Loucy (cell line): ENCODE results near the gene MBNL1.

Experiments
- H2AFZ ChIP-seq: fragments of 200-600 bp; sonication (generic); 2 replicates; pipeline ENCODE4 v1.6.0; 2016; ENCODE audit warnings: antibody characterized with exemption, mild to moderate bottlenecking, low read length, moderate library complexity
- H3F3A ChIP-seq: fragments of 200-600 bp; 2 replicates; pipeline ENCODE4 v1.6.0; 2016; ENCODE audit warnings: antibody characterized with exemption, low read depth, mild to moderate bottlenecking
- H3K27me3 ChIP-seq: fragments of 200-600 bp; sonication (generic); 2 replicates; pipeline ENCODE4 v1.6.1; 2014; ENCODE audit warnings: low read length, mild to moderate bottlenecking; ENCODE audit not compliant: insufficient read depth, poor library complexity, severe bottlenecking
- H3K36me3 ChIP-seq: fragments of 200-600 bp; sonication (generic); 2 replicates; pipeline ENCODE4 v1.6.1; 2016; ENCODE audit warnings: low read length; ENCODE audit not compliant: insufficient read depth
- H3K4me1 ChIP-seq: fragments of 200-600 bp; sonication (generic); 2 replicates; pipeline ENCODE4 v1.5.1; 2014; ENCODE audit warnings: low read length, mild to moderate bottlenecking; ENCODE audit not compliant: insufficient read depth, poor library complexity, severe bottlenecking
- H3K4me2 ChIP-seq: fragments of 200-600 bp; sonication (generic); 2 replicates; pipeline ENCODE4 v1.6.0; 2014; ENCODE audit warnings: antibody characterized with exemption, low read length, low read depth, mild to moderate bottlenecking; ENCODE audit not compliant: poor library complexity, severe bottlenecking
- H3K4me3 ChIP-seq: fragments of 200-600 bp; sonication (generic); 2 replicates; pipeline ENCODE4 v1.5.1; 2014; ENCODE audit warnings: low read length, mild to moderate bottlenecking, mixed read lengths; ENCODE audit not compliant: poor library complexity, severe bottlenecking
- H3K79me2 ChIP-seq: fragments of 200-600 bp; sonication (generic); 2 replicates; pipeline ENCODE4 v1.6.1; 2014; ENCODE audit warnings: low read length; ENCODE audit not compliant: insufficient read depth
- H3K9ac ChIP-seq: fragments of 200-600 bp; sonication (generic); 2 replicates; pipeline ENCODE4 v1.6.0; 2014; ENCODE audit warnings: mild to moderate bottlenecking, low read depth, low read length, moderate library complexity; ENCODE audit not compliant: poor library complexity, severe bottlenecking
- H3K9me2 ChIP-seq: fragments of 200-600 bp; sonication (generic); replicated peaks from 2 replicates; pipeline ENCODE4 v1.6.1; 2016; ENCODE audit warnings: low read depth, low read length, mixed read lengths
- H3K9me3 ChIP-seq: fragments of 200-600 bp; sonication (generic); 2 replicates; pipeline ENCODE4 v1.6.1; 2014; ENCODE audit warnings: mild to moderate bottlenecking, antibody characterized with exemption, low read length, low read depth; ENCODE audit not compliant: insufficient read depth
- H4K20me1 ChIP-seq: fragments of 200-600 bp; sonication (generic); 2 replicates; pipeline ENCODE4 v1.6.0; 2014; ENCODE audit warnings: antibody characterized with exemption, low read length, mild to moderate bottlenecking; ENCODE audit not compliant: insufficient read depth, poor library complexity, severe bottlenecking
- CTCF ChIP-seq: fragments of 200-600 bp; sonication (generic); conservative IDR thresholded peaks from 2 replicates; pipeline ENCODE4 v1.5.1; 2014; ENCODE audit warnings: mild to moderate bottlenecking, antibody characterized with exemption, low read length
- EZH2phosphoT487 ChIP-seq: fragments of 200-600 bp; IDR thresholded peaks from 2 replicates; pipeline ENCODE4 v1.6.1; 2018; ENCODE audit warnings: antibody characterized with exemption, mild to moderate bottlenecking, moderate library complexity, borderline replicate concordance

Gene MBNL1

GRCh38 chr3:152330559-152330958, 61.8 kb downstream of the MBNL1 start:
- Histone ChIP-seq H3K9ac (no peak overlapping the region), H3K4me3 (no peak overlapping the region), H3K9me2 (no peaks in the 10 kb centered on the region), H3K36me3 (peaks cover 39% of the 10 kb centered on the region), H3K79me2 (peaks cover 98% of the 10 kb centered on the region), H3K4me1 (peaks cover 27% of the 10 kb centered on the region), H3F3A (no peaks in the 10 kb centered on the region; the same call in 1 of the 2 replicates), H3K4me2 (no peak overlapping the region), H4K20me1 (peaks cover 90% of the 10 kb centered on the region), H3K9me3 (peaks cover 4% of the 10 kb centered on the region; the same call in 1 of the 2 replicates), H2AFZ (no peak overlapping the region), H3K27me3 (no peaks in the 10 kb centered on the region)
- no peak for TF ChIP-seq CTCF
- no peak for TF ChIP-seq EZH2phosphoT487

DNA sequence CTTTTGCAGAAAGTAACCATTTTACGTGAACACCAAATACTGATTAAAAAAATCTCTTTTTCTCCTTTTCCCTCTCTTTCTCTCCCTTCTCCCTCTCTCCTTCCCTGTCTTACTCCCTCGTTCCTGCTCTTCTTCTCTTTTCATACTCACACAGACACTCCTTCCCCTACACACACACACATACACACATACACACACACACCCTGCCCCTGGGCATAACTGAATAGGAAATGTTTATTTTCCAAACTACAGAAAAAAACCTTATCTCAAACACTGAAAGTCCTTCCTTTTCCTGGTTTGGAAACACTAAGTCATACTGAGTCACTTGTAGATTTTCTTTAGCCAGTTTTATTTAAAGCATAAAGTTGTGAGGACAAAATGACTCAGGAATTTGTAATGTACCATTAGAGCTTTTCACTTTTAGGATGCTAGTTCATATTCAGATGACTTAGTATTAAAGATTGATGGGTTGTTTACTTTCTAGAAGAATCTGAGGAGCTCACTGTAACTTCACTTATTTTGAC, 62.4 kb downstream of the MBNL1 start:
- no peaks in the 10 kb centered on the region; the same call in 1 of the 2 replicates for H3F3A ChIP-seq
- peaks cover 91% of the 10 kb centered on the region for H4K20me1 ChIP-seq
- H3K79me2 ChIP-seq, result peaks cover 98% of the 10 kb centered on the region
- peaks cover under 1% of the 10 kb centered on the region; the same call in 1 of the 2 replicates for H3K9me3 ChIP-seq
- H3K27me3 ChIP-seq, result no peaks in the 10 kb centered on the region
- no peak overlapping the region for H3K9ac ChIP-seq
- no peak overlapping the region for H3K4me2 ChIP-seq
- no peak for TF ChIP-seq EZH2phosphoT487
- no peak for TF ChIP-seq CTCF
- peaks cover 27% of the 10 kb centered on the region for H3K4me1 ChIP-seq
- H3K36me3 ChIP-seq, result peaks cover 38% of the 10 kb centered on the region
- H3K9me2 ChIP-seq, result no peaks in the 10 kb centered on the region
- no peak overlapping the region for H3K4me3 ChIP-seq
- H2AFZ ChIP-seq, result no peak overlapping the region

GRCh38 chr3:152331998-152332397, 63.3 kb downstream of the MBNL1 start:
- no peak overlapping the region for H3K9ac ChIP-seq
- TF ChIP-seq EZH2phosphoT487 (no peak), CTCF (no peak)
- peaks cover 96% of the 10 kb centered on the region for H4K20me1 ChIP-seq
- no peak overlapping the region for H3K4me3 ChIP-seq
- H3K9me2 ChIP-seq, result no peaks in the 10 kb centered on the region
- no peaks in the 10 kb centered on the region; the same call in 1 of the 2 replicates for H3F3A ChIP-seq
- no peaks in the 10 kb centered on the region for H3K27me3 ChIP-seq
- peaks cover 37% of the 10 kb centered on the region for H3K36me3 ChIP-seq
- peaks cover 27% of the 10 kb centered on the region for H3K4me1 ChIP-seq
- H3K79me2 ChIP-seq, result peaks cover 98% of the 10 kb centered on the region
- H2AFZ ChIP-seq, result no peak overlapping the region
- H3K9me3 ChIP-seq, result no peaks in the 10 kb centered on the region
- H3K4me2 ChIP-seq, result no peak overlapping the region
